CD14-positive monocyte (primary cell): ENCODE results near the gene CDC73. TPM values are rescaled to one million over a fixed set of nuclear protein-coding genes. Genes with fewer than 3 reads are reported as not detected.

Experiments used
- DNase-seq, 3 donors: peaks; one replicate each; pipeline ENCODE4 v3.0.0-alpha.2; 2011 to 2022
- H2AFZ ChIP-seq: 2 replicates; pipeline ENCODE4 v1.6.0; 2012; ENCODE audit warnings: mild to moderate bottlenecking, low read depth, low read length, inconsistent platforms; ENCODE audit not compliant: insufficient read depth, poor library complexity, severe bottlenecking
- H3K27ac ChIP-seq, 2 donors: 1 replicate in 1 of 2; 2 replicates in 1 of 2; pipeline ENCODE4 v1.5.1; 2012 to 2013; ENCODE audit warnings: low read length in 2 of 2, control low read depth in 1 of 2, inconsistent platforms in 1 of 2, low read depth in 1 of 2, mild to moderate bottlenecking in 1 of 2
- H3K27me3 ChIP-seq, 2 donors: one replicate each; pipeline versions ENCODE4 v1.6.0 to v1.6.1; 2011 to 2013; ENCODE audit warnings: low read length in 2 of 2; ENCODE audit not compliant: control insufficient read depth in 2 of 2, insufficient read depth in 2 of 2
- H3K36me3 ChIP-seq, 2 donors: replicated peaks in 1 of 2; 1 replicate in 1 of 2; 2 replicates in 1 of 2; pipeline versions ENCODE4 v1.5.1 to v1.6.1; 2012 to 2013; ENCODE audit warnings: low read length in 2 of 2, control low read depth in 1 of 2, inconsistent platforms in 1 of 2, mild to moderate bottlenecking in 1 of 2; ENCODE audit not compliant: insufficient read depth in 2 of 2, control insufficient read depth in 1 of 2
- H3K4me1 ChIP-seq, 2 donors: 1 replicate in 1 of 2; 2 replicates in 1 of 2; pipeline versions ENCODE4 v1.5.1 to v1.6.1; 2012 to 2013; ENCODE audit warnings: low read length in 2 of 2, control low read depth in 1 of 2, inconsistent platforms in 1 of 2, mild to moderate bottlenecking in 1 of 2, moderate library complexity in 1 of 2; ENCODE audit not compliant: insufficient read depth in 2 of 2, control insufficient read depth in 1 of 2
- H3K4me2 ChIP-seq: replicated peaks from 2 replicates; pipeline ENCODE3; 2012; ENCODE audit warnings: low read length, moderate library complexity, mild to moderate bottlenecking; ENCODE audit not compliant: poor library complexity, severe bottlenecking; ENCODE audit errors: extremely low read depth
- H3K4me3 ChIP-seq, 3 experiments: fragments of 200-600 bp in 1 of 3; sonication (generic) in 1 of 3; replicated peaks in 1 of 3; 1 replicate in 2 of 3; 2 replicates in 1 of 3; pipeline ENCODE4 v1.5.1; 2011 to 2013; ENCODE audit warnings: low read length in 3 of 3, mild to moderate bottlenecking in 3 of 3, control low read depth in 2 of 3, low read depth in 2 of 3, inconsistent platforms in 1 of 3, moderate library complexity in 1 of 3
- H3K79me2 ChIP-seq: 2 replicates; pipeline ENCODE4 v1.6.0; 2012; ENCODE audit warnings: mild to moderate bottlenecking, control low read depth, inconsistent platforms, low read length, moderate library complexity; ENCODE audit not compliant: insufficient read depth
- H3K9ac ChIP-seq: 2 replicates; pipeline ENCODE4 v1.6.0; 2017; ENCODE audit warnings: low read length, mild to moderate bottlenecking; ENCODE audit not compliant: insufficient read depth, poor library complexity, severe bottlenecking
- H3K9me3 ChIP-seq, 2 donors: replicated peaks in 1 of 2; 1 replicate in 1 of 2; 2 replicates in 1 of 2; pipeline versions ENCODE4 v1.5.1 to v1.6.1; 2012 to 2013; ENCODE audit warnings: low read length in 2 of 2, control low read depth in 1 of 2; ENCODE audit not compliant: control insufficient read depth in 1 of 2, insufficient read depth in 1 of 2
- H4K20me1 ChIP-seq: 2 replicates; pipeline ENCODE4 v1.6.0; 2012; ENCODE audit warnings: mild to moderate bottlenecking, low read length, control low read depth, moderate library complexity; ENCODE audit not compliant: insufficient read depth
- H3K27ac Mint-ChIP-seq, 7 donors: one replicate each; pipeline ENCODE4 v1.8.0; 2020; ENCODE audit warnings: mild to moderate bottlenecking in 7 of 7, mixed read lengths in 7 of 7, moderate library complexity in 6 of 7, inconsistent platforms in 2 of 7
- H3K27me3 Mint-ChIP-seq, 3 donors: one replicate each; pipeline ENCODE4 v1.8.0; 2021 to 2022; ENCODE audit warnings: low read depth in 3 of 3, mild to moderate bottlenecking in 3 of 3, mixed read lengths in 3 of 3, moderate library complexity in 3 of 3, inconsistent platforms in 1 of 3
- H3K36me3 Mint-ChIP-seq, 2 donors: one replicate each; pipeline ENCODE4 v1.8.0; 2020; ENCODE audit warnings: mixed read lengths in 2 of 2, inconsistent platforms in 1 of 2, mild to moderate bottlenecking in 1 of 2
- H3K4me1 Mint-ChIP-seq: one replicate; pipeline ENCODE4 v1.8.0; 2020; ENCODE audit warnings: mild to moderate bottlenecking, mixed read lengths
- H3K4me3 Mint-ChIP-seq, 2 donors: one replicate each; pipeline ENCODE4 v1.8.0; 2020; ENCODE audit warnings: mild to moderate bottlenecking in 2 of 2, mixed read lengths in 2 of 2, moderate library complexity in 1 of 2
- H3K9me3 Mint-ChIP-seq, 7 donors: one replicate each; pipeline ENCODE4 v1.8.0; 2020 to 2022; ENCODE audit warnings: mixed read lengths in 7 of 7, mild to moderate bottlenecking in 6 of 7, moderate library complexity in 6 of 7, inconsistent platforms in 2 of 7
- WGBS: methylation state at CpG from one replicate; pipeline ENCODE4 v1.1.5; 2013; ENCODE audit warnings: missing lambda C conversion rate; ENCODE audit not compliant: insufficient coverage; 5-methylcytosine and 5-hydroxymethylcytosine counted together
- intact Hi-C, 2 donors: fragments of 100-400 bp; cut with micrococcal nuclease; formaldehyde crosslinking; loops; one replicate each; pipeline versions ENCODE4 v1.15.0 to v1.15.1; 2023
- polyA plus RNA-seq, 3 donors: library from polyadenylated mRNA; depleted of rRNA in 1 of 3; unstranded in 2 of 3; stranded (reverse) in 1 of 3; fragments of 300-500 nt in 2 of 3; fragments of >200 nt in 1 of 3; fragmentation: Illumina TruSeq in 2 of 3; gene quantifications; 1 replicate in 2 of 3; 2 replicates in 1 of 3; pipeline ENCODE4 v1.2.3, GENCODE V29; 2012 to 2021
- TF ChIP-seq, protein P1 (sequence below): fragments of 200-600 bp; IDR thresholded peaks from one replicate; pipeline ENCODE4 v1.8.0; 2022; ENCODE audit warnings: antibody characterized with exemption, mild to moderate bottlenecking

Gene CDC73
- polyA plus RNA-seq, 3 donors = 14.2 to 60.3 (median 57.2) TPM

DNA sequence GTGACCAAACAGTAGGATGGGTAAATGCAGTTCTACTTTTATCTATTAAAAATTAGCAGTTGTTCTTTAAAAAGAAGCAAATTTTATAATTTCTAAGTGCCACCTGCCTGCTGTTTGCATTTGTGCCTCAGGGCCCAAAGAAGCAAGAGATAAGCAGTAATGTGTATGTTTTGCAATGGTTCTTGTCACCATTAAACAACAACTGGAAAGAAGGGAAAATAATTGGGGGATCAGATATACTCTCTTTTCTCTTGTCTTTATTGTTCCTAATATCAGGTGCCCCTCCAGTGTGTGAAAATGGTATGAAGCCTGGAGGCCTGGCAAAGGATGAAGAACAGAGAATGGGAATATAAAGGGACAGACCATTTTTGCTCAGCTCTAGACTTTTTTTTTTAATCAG, 55.0 kb downstream of the CDC73 start:
- Histone ChIP-seq H3K79me2 (peaks cover 6% of the 10 kb centered on the region), H3K9me3 (no peaks in the 10 kb centered on the region), H3K36me3 (peaks cover 2 to 5% of the 10 kb centered on the region in 2 donors), H3K9ac (no peak overlapping the region), H3K4me1 (no peaks in the 10 kb centered on the region), H3K4me2 (no peak overlapping the region), H3K4me3 (no peak overlapping the region), H4K20me1 (peaks cover 54% of the 10 kb centered on the region), H3K27me3 (no peaks in the 10 kb centered on the region), H2AFZ (no peak overlapping the region), H3K27ac (no peak overlapping the region)
- intact Hi-C loops = no loop called here
- H3K36me3 Mint-ChIP-seq = peaks cover 11 to 27% of the 10 kb centered on the region in 2 donors
- H3K27ac Mint-ChIP-seq = no peak overlapping the region
- TF ChIP-seq, protein P1, sequence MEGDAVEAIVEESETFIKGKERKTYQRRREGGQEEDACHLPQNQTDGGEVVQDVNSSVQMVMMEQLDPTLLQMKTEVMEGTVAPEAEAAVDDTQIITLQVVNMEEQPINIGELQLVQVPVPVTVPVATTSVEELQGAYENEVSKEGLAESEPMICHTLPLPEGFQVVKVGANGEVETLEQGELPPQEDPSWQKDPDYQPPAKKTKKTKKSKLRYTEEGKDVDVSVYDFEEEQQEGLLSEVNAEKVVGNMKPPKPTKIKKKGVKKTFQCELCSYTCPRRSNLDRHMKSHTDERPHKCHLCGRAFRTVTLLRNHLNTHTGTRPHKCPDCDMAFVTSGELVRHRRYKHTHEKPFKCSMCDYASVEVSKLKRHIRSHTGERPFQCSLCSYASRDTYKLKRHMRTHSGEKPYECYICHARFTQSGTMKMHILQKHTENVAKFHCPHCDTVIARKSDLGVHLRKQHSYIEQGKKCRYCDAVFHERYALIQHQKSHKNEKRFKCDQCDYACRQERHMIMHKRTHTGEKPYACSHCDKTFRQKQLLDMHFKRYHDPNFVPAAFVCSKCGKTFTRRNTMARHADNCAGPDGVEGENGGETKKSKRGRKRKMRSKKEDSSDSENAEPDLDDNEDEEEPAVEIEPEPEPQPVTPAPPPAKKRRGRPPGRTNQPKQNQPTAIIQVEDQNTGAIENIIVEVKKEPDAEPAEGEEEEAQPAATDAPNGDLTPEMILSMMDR = no peak
- H3K9me3 Mint-ChIP-seq = no peaks in the 10 kb centered on the region
- no peak for DNase-seq
- H3K27me3 Mint-ChIP-seq = no peaks in the 10 kb centered on the region
- no peaks in the 10 kb centered on the region for H3K4me1 Mint-ChIP-seq
- no peak overlapping the region for H3K4me3 Mint-ChIP-seq

DNA sequence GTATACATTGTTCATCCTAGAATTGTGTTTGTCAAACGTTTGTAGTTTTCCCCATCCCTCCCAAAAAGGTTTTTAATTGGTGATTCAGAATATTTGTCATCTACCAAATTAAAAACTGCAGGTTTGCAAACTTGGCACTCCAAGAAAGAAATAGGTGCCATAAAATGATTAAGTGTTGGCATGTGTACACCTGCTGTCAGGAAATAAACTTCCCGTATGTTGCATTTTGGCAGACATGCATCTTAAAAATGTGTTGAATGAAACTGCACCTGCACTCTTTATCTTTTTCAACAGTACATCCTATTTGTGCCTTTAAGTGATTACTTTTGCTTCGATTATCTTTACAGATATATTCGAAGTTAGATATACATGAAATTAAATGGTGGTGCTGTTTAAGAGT, 57.3 kb downstream of the CDC73 start:
- H3K4me1 ChIP-seq = no peaks in the 10 kb centered on the region
- Mint-ChIP-seq H3K27me3 (no peaks in the 10 kb centered on the region), H3K4me1 (no peaks in the 10 kb centered on the region), H3K9me3 (no peaks in the 10 kb centered on the region), H3K4me3 (no peak overlapping the region), H3K27ac (no peak overlapping the region), H3K36me3 (peaks cover 7 to 21% of the 10 kb centered on the region in 2 donors)
- H3K9me3 ChIP-seq = no peaks in the 10 kb centered on the region
- no peak overlapping the region for H3K27ac ChIP-seq
- peaks cover 59% of the 10 kb centered on the region for H4K20me1 ChIP-seq
- no peak overlapping the region for H3K4me3 ChIP-seq
- no CpG with 5 or more reads among the region's 4 CpGs for WGBS
- TF ChIP-seq, protein P1 = no peak
- no peaks in the 10 kb centered on the region for H3K27me3 ChIP-seq
- no peak overlapping the region for H3K4me2 ChIP-seq
- H3K9ac ChIP-seq = no peak overlapping the region
- H2AFZ ChIP-seq = no peak overlapping the region
- peaks cover 6% of the 10 kb centered on the region for H3K79me2 ChIP-seq
- H3K36me3 ChIP-seq = peaks cover 2 to 5% of the 10 kb centered on the region in 2 donors
- DNase-seq = no peak
- intact Hi-C loops = no loop called here
